Gastrocnemius medialis (tissue), 4 donors: ENCODE data around the gene ATXN7L1. TPM values are rescaled to one million over a fixed set of nuclear protein-coding genes. Genes with fewer than 3 reads are reported as not detected.

Source experiments
- ATAC-seq, 2 donors: fragments of 150-250 bp; one replicate each; pipeline ENCODE4 v1.9.1; 2016
- DNase-seq, 2 donors: peaks; one replicate each; pipeline ENCODE4 v3.0.0-alpha.2; 2019
- H3K27ac ChIP-seq, 4 donors: fragments of 200-600 bp; sonication (generic); 1 replicate in 1 of 4; 2 replicates in 3 of 4; pipeline ENCODE4 v1.5.1; 2016 to 2018; ENCODE audit warnings: mild to moderate bottlenecking in 2 of 4, moderate library complexity in 1 of 4
- H3K27me3 ChIP-seq, 3 donors: fragments of 200-600 bp; sonication (generic) in 2 of 3; 1 replicate in 1 of 3; 2 replicates in 2 of 3; pipeline versions ENCODE4 v1.5.1 to v1.6.0; 2016 to 2019; ENCODE audit warnings: mild to moderate bottlenecking in 1 of 3, moderate library complexity in 1 of 3
- H3K36me3 ChIP-seq, 2 donors: fragments of 200-600 bp; sonication (generic) in 1 of 2; one replicate each; pipeline ENCODE4 v1.5.1; 2017 to 2018
- H3K4me1 ChIP-seq, 2 donors: fragments of 200-600 bp; sonication (generic) in 1 of 2; one replicate each; pipeline ENCODE4 v1.5.1; 2016 to 2017; ENCODE audit warnings: mild to moderate bottlenecking in 2 of 2
- H3K4me3 ChIP-seq, 4 donors: fragments of 200-600 bp; sonication (generic) in 3 of 4; 1 replicate in 1 of 4; 2 replicates in 3 of 4; pipeline ENCODE4 v1.5.1; 2016 to 2019; ENCODE audit warnings: mild to moderate bottlenecking in 2 of 4
- H3K9me3 ChIP-seq, 3 donors: fragments of 200-600 bp; sonication (generic) in 2 of 3; 1 replicate in 1 of 3; 2 replicates in 2 of 3; pipeline ENCODE4 v1.5.1; 2016 to 2019
- CTCF ChIP-seq, 5 experiments: fragments of 450-650 bp in 3 of 5; fragments of 200-600 bp in 2 of 5; sonication (generic) in 2 of 5; IDR thresholded peaks in 4 of 5; conservative IDR thresholded peaks in 1 of 5; 1 replicate in 4 of 5; 2 replicates in 1 of 5; pipeline ENCODE4 v1.5.1; 2016 to 2019; ENCODE audit warnings: antibody characterized with exemption in 5 of 5, mild to moderate bottlenecking in 3 of 5, moderate library complexity in 3 of 5
- POLR2A ChIP-seq, 2 donors: fragments of 450-650 bp; IDR thresholded peaks; one replicate each; pipeline ENCODE4 v1.6.1; 2017; ENCODE audit warnings: antibody characterized with exemption in 2 of 2, mild to moderate bottlenecking in 2 of 2, moderate library complexity in 2 of 2
- in situ Hi-C, 4 donors: fragments of 200-750 bp; cut with MboI; loops; one replicate each; pipeline versions ENCODE4 v1.15.0 to v1.8.0; 2017; ENCODE audit warnings: low sequenced_read_pairs in 4 of 4
- intact Hi-C: fragments of 100-400 bp; cut with DNase I; formaldehyde crosslinking; loops from one replicate; pipeline ENCODE4 v1.15.1; 2023; ENCODE audit warnings: low total_unique reads
- total RNA-seq, 4 donors: library from RNA; depleted of rRNA; stranded (reverse); fragments of >200 nt; gene quantifications; one replicate each; pipeline versions ENCODE4 v1.1.0 to v1.2.3, GENCODE V29; 2016

The ATXN7L1 gene
- total RNA-seq, 4 donors from 2014 or later, result 1.6 to 6.6 (median 4.8) TPM

GRCh38 chr7:105664816-105665525, 211.4 kb downstream of the ATXN7L1 start:
- no peaks in the 10 kb centered on the region for H3K36me3 ChIP-seq
- H3K4me3 ChIP-seq, result no peak overlapping the region
- intact Hi-C loops (no loop called here), in situ Hi-C loops (loop anchor here in 1 of 4 donors (25.0 kb wide), 2 partner anchors 372 to 497 kb away; no protein-coding TSS in a partner anchor)
- no peaks in the 10 kb centered on the region for H3K27me3 ChIP-seq
- TF ChIP-seq POLR2A (IDR thresholded peaks at IDR 0.05), result no peak
- no peak for TF ChIP-seq CTCF (IDR thresholded peaks at IDR 0.05 in 4 of 5, conservative IDR thresholded peaks at IDR 0.05 in 1 of 5)
- H3K27ac ChIP-seq, result no peak overlapping the region
- no peaks in the 10 kb centered on the region for H3K4me1 ChIP-seq
- ATAC-seq, result no peak
- no peaks in the 10 kb centered on the region for H3K9me3 ChIP-seq
- DNase-seq, result no peak

- no peak overlapping the region for H3K4me3 ChIP-seq
- in situ Hi-C loops, result loop anchor here in 1 of 4 donors (25.0 kb wide), 2 partner anchors 374 to 499 kb away; no protein-coding TSS in a partner anchor
- H3K9me3 ChIP-seq, result no peaks in the 10 kb centered on the region
- ATAC-seq, result no peak
- no peak for DNase-seq
- no peaks in the 10 kb centered on the region for H3K36me3 ChIP-seq
- TF ChIP-seq CTCF (IDR thresholded peaks at IDR 0.05 in 4 of 5, conservative IDR thresholded peaks at IDR 0.05 in 1 of 5), result no peak
- no peak for TF ChIP-seq POLR2A (IDR thresholded peaks at IDR 0.05)
- H3K27ac ChIP-seq, result no peak overlapping the region
- H3K4me1 ChIP-seq, result no peaks in the 10 kb centered on the region
- no peaks in the 10 kb centered on the region for H3K27me3 ChIP-seq
- intact Hi-C loops, result no loop called here
These were observed 213.4 kb downstream of the ATXN7L1 start for GRCh38 chr7:105662998-105663397.

GRCh38 chr7:105661625-105662024, 214.8 kb downstream of the ATXN7L1 start:
- ATAC-seq (no peak), DNase-seq (no peak)
- intact Hi-C loops, result no loop called here
- no peaks in the 10 kb centered on the region for H3K27me3 ChIP-seq
- in situ Hi-C loops, result loop anchor here in 1 of 4 donors (25.0 kb wide), 2 partner anchors 376 to 501 kb away; no protein-coding TSS in a partner anchor
- no peaks in the 10 kb centered on the region for H3K36me3 ChIP-seq
- TF ChIP-seq POLR2A (IDR thresholded peaks at IDR 0.05) (no peak), CTCF (IDR thresholded peaks at IDR 0.05 in 4 of 5, conservative IDR thresholded peaks at IDR 0.05 in 1 of 5) (no peak)
- no peaks in the 10 kb centered on the region for H3K9me3 ChIP-seq
- H3K4me3 ChIP-seq, result no peak overlapping the region
- no peaks in the 10 kb centered on the region for H3K4me1 ChIP-seq
- H3K27ac ChIP-seq, result no peak overlapping the region

GRCh38 chr7:105656922-105657521, 219.4 kb downstream of the ATXN7L1 start:
- Histone ChIP-seq H3K4me1 (no peaks in the 10 kb centered on the region), H3K4me3 (no peak overlapping the region), H3K9me3 (no peaks in the 10 kb centered on the region), H3K27me3 (no peaks in the 10 kb centered on the region), H3K27ac (no peak overlapping the region), H3K36me3 (no peaks in the 10 kb centered on the region)
- in situ Hi-C loops, result loop anchor here in 1 of 4 donors (25.0 kb wide), 2 partner anchors 380 to 505 kb away; no protein-coding TSS in a partner anchor
- intact Hi-C loops, result no loop called here
- ATAC-seq (peak in 1 of 2 donors; percentile 39), DNase-seq (no peak)
- peak; percentile 22 to 65 (median 51) for TF ChIP-seq CTCF (IDR thresholded peaks at IDR 0.05 in 4 of 5, conservative IDR thresholded peaks at IDR 0.05 in 1 of 5)
- TF ChIP-seq POLR2A (IDR thresholded peaks at IDR 0.05), result no peak
